HPDE6-E6E7 (cell line): ENCODE measurements around the gene RTF1.

Experiments
- DNase-seq: peaks from one replicate; pipeline ENCODE4 v3.0.0; 2011; ENCODE audit warnings: missing footprints; ENCODE audit errors: extremely low spot score

Gene RTF1

DNA sequence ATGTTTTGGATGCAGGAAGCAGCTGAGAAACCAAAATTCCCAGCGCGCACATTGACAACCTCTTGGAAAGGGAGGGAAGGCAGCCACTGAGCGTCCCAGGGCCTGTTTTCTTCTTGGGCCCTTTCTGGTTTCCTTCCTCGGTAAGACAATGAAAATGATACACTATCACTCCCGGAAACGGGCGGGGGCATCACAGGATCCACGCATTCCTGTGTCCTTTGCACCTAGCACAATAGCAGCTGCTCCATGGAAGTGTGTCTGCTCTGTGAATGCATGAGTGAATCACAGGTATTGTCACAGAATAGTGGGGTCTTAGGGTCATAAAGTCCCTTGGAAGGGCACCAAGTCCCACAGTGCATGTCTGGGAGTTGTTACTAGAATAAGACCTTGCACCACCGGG is 70.5 kb downstream of the RTF1 start:
- DNase-seq = no peak

DNA sequence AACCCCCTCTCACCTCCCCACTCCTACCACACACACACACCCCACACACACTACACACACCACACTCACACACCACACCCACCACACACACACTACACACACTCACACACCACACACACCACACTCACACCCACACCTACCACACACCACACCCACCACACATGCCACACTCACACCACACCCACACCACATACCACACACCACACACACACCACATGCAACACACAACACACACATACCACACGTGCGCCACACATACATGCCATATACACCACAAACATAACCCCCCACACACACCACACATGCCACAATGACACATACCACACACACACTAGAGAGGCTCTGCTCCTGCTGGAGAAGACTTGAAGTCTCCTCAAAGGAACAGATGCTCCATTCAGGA is 70.9 kb downstream of the RTF1 start:
- no peak for DNase-seq

DNA sequence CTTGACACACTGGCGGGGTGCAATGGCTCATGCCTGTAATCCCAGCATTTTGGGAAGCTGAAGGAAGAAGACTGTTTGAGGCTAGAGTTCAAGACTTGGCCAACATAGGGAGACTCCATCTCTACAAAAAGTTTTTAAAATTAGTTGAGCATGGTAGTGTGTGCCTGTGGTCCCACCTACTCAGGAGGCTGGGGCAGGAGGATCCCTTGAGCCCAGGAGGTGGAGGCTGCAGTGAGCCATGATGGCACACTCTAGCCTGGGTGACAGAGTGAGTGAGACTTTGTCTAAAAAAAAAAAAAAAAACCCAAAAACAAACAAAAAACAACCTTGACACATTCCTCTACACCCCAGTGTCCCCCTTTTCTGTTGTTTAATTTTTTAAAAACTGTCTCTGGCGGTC is 72.7 kb downstream of the RTF1 start:
- no peak for DNase-seq

DNA sequence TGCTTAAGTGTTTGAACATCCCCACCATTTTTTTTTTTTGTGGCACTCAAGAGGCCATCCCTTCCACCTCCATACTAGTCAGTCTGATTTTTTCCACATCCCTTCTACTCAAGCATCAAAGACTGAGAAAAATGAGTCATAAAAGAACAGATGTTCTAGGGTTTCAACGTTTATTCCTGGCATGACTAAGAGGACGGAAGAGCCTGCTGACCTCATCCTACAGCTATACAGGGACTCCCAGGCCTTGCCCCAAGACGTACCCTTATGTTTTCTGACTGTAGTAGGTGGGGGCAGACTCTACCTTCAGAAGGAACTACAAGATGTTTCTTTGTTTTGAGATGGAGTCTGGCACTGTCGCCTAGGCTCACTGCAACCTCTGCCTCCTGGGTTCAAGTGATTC is 73.5 kb downstream of the RTF1 start:
- peak; percentile 92 for DNase-seq

DNA sequence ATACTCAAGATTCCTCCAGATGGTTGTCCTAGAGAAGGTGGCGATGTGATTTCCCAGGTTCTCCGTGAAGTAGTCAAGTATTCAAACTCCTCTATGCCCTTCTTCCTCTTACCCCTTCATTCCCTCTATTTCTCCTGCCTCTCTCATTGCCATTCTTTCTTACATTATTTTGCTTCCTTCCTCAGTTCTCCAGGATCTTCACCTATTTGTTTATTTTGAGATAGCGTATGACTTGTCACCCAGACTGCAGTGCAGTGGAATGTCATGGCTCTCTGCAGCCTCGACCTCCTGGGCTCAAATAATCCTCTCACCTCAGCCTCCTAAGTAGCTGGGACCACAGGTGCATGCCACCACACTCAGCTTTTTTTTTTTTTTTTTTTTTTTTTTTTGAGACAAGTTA is 75.0 kb downstream of the RTF1 start:
- DNase-seq = no peak

DNA sequence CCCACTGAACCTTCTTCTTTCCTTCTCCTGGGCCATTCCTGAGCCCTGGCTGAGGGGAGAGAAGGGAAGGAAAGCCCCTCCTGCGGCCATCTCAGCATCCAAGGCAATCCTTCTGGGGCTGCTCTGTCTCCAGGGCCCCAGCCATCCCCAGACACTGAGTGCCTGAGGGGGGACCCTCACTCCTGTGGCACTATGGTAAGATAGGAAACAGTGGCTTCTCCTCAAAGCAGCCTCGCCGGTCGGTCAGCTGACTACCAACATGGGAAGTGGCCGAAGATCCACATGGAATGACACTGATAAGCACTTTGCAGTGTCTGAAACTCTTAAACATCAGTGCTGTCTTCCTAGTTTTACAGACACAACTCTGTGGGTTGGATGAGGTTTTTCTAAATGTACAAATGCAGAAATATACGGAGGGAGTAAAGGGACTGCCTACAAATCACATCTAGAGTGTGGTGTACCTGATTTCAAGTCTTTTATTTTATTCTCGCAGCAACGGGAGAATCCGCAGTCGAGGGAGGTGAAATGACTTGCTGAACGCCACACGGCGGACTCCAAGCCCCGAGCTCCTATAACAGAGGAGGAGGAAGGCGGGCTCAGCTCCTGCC is 75.8 kb downstream of the RTF1 start:
- no peak for DNase-seq

DNA sequence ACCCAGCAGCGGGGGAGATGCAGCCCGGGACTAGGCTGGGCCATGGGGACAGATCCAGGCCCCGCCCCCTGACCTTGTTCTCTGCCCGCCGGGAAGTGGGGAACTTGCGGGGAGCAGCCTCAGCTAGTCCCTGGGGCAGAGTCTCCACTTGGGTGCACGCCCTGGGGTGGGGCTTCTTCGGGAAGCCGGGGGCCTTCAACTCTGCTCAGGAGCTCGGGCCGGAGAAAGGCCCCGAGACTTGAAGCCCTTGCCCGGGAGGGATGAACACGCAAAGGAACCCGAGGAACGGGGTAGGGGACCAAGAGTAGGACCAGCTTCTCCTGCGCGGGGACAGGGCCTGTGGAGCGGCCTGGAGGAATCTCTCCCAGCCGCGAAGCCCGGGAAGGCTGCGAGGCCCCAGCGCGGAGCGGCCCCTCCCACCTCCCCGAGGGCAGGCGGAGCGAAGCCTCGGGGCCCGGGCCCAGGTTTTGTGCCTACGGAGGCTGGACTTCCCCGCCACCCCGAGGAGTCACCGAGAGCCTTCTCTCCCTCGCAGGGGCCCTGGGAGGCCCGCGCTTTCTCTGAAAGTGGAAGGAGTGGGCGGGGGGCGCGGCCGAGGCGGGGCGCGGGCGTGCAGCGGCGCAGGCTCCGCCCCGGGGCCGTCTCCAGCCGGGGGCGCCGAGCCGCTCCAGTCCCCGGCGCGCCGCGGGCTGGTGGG is 76.5 kb downstream of the RTF1 start, which contains the start of gene ITPKA:
ITPKA (plus strand) TSS at position 670 of the 697 bp plus-strand sequence. CDS start 54 bp downstream, outside the sequence.
- peak; percentile 42 for DNase-seq

DNA sequence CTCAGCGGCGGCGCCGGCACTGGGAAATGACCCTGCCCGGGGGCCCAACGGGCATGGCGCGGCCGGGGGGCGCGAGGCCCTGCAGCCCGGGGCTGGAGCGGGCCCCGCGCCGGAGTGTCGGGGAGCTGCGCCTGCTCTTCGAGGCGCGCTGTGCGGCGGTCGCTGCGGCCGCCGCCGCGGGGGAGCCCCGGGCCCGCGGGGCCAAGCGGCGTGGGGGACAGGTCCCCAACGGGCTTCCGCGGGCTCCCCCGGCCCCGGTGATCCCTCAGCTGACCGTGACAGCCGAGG is 77.0 kb downstream of the RTF1 start:
- DNase-seq = no peak

DNA sequence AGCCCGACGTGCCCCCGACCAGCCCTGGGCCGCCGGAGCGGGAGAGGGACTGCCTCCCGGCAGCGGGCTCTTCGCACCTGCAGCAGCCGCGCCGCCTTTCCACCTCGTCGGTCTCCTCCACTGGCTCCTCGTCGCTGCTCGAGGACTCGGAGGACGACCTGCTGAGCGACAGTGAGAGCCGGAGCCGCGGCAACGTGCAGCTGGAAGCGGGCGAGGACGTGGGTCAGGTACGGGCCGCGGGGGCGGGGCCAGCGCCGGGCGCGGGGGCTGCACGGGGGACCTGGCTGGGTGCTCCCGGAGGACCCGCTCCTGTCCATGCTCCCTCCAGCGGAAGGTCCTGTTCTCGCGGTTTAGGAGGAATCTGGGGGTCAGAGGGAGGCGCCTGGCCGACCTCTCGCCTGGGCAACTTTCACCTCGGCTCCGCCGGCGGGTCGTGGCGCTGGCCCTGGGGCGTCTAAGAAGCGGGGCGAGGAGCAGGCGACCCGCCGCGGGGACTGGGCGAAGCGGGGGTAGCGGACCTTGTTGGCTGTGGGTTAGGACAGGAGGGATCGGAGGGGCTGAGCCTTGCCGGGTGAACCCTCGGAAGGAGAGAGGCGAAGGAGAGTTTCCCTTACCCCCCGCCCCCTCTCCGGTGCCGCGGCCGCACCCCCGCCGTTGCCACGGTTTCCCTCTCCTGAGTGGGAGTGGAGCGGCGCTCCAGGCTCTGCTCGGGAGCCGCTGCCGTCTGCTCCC is 77.5 kb downstream of the RTF1 start:
- no peak for DNase-seq

DNA sequence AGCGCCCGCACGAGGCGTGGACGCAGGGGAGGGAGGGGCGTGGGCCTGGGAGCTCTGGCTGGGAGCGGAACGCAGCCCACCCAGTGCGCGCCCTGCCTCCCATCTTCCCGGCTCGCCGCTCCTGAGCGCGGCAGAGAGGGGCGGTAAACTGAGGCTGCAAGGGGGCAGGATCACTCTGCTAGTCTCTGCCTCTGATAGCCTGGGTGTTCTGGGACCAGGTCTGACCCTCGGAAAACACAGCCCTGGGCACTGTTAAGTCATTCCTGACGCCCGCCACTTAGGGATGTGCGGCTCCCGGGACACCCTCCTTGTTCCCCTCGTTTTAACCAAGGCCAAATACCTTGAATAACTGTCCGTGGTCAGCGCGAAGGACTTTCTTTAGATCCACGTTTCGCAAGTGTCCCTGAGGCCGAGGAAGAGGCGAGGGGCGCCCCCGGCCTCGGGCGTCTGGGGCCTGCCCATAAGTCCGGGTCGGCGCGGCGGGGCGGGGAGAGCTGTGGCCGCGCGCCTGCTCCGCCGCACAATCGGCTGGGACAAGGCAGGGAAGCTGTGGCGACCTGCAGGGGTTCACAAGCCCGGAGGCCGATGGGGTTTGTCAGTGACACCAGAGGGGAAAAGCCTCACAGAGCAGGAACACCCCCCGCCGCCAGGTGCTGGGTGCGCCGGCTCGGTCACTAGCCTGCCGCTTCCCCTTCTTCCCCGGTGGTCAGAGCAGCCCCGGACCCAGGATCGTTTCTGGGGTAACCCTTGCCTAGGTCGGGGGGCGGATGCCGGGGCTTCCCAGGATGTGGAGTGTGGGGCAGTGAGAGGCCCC is 78.2 kb downstream of the RTF1 start:
- no peak for DNase-seq

DNA sequence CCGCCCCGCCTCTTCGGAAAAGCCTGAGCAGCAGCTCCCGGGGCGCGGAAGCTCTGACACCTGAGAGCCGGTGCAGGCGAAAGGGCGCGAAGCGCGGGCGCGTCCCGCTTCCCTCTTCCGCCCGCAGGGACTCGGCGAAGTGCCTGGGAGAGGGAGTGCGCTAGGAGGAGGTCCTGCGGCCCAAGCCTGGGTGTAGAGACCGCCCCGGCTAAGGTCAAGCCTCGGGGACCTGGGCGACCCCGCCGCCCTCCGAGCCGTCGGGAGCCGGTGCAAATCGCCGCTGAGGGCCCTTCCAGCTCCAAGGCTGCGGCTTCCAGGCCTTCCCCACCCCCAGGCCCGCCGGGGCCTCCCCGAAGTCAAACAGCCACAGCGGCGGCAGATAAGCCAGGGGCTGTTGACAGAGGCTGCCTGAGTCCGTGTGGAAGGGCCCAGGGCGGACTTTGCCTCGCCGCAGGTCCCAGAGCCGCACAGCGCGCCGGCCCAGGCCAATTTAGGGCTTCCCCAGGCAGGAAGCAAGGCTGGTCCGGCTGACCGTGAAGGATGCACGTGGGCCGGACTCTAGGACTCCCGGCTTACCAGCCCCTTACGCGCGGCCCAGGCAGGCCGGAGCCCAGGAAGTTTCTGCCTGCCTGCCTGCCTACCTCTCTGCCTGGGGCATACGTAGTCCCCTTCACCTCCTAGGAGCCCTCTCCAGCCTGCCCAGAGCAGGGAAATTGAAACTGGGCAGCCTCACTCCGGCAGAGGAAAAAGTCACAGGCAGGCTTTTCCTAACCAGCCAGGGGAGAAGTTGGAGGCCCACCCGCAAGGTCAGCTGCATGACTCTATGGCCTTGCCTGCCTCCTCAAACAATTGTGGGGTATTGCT is 79.1 kb downstream of the RTF1 start:
- no peak for DNase-seq

DNA sequence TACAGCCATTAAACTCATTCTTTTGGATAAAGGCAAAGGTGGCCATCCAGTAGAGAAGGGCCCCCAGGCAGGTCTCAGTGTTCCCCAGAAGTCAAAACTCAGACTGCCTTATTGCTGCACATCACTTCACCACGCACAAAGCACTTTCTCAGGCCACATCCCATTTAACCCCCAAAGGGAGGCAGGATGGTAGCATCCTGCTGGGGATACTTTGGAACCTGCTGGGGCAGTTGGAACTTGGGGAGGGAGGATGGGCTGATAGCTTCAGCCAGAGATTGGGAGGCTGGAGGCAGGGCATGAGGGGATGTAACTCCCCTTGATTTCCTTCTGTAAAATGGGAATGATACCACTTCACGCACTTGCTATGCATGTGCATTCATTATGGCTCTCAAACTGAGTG is 81.8 kb downstream of the RTF1 start:
- DNase-seq = no peak

DNA sequence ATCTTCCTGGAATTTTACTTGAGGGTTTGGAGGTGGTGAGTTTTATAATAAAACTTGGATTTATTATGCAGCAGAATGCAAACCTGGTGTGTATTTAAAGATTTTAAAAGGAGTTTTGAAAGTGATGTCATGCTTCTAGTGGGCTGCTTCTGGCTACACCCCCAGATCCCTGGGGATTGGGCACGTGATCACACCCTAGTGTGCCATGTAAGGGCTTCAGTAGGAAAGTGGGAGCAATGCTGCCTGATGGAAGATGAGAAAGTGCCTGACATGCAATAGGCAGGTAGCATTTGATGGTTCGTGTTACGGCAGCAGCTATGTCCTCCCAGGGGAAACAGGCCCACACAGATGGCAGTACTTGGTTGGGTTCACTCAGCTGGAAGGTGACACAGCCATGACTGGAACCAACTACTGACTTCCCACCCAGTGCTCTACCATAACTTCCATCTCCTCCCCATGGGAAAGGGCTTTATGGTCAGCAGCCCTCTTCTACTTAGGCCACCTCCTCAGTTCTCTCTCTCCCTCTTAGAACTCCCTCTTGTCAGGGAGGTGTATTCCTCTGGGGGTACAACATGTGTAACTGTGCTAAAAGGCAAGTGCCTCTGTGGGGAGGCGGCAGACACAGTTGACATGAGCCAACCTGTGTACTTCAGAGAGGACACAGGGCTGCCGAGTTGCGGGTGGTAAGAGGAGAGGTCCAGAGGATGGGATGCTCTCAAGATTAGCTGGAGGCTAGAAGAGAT is 82.4 kb downstream of the RTF1 start:
- DNase-seq = no peak

DNA sequence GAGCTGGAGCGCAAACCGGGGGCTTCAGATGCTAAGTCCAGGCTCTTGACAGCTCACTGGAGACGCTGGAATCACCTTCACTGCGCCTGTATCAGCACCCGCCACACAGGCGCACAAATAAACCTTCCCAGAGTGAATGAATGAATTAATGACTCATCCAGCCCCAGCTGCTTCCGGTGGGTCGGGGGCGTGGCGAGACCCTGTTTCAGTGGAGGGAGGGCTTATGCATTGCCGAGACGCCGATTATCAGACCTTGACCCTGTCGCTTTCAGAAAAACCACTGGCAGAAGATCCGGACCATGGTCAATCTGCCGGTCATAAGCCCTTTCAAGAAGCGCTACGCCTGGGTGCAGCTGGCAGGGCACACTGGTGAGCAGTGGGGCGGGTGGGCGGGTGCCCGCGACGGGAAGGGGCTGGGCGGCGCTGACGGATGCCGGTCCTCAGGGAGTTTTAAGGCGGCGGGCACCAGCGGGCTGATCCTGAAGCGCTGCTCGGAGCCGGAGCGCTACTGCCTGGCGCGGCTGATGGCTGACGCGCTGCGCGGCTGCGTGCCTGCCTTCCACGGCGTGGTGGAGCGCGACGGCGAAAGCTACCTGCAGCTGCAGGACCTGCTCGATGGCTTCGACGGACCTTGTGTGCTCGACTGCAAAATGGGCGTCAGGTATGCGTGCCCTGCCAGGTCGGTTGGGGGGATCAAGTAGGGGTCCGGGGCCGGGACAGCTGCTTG is 84.5 kb downstream of the RTF1 start:
- no peak for DNase-seq

DNA sequence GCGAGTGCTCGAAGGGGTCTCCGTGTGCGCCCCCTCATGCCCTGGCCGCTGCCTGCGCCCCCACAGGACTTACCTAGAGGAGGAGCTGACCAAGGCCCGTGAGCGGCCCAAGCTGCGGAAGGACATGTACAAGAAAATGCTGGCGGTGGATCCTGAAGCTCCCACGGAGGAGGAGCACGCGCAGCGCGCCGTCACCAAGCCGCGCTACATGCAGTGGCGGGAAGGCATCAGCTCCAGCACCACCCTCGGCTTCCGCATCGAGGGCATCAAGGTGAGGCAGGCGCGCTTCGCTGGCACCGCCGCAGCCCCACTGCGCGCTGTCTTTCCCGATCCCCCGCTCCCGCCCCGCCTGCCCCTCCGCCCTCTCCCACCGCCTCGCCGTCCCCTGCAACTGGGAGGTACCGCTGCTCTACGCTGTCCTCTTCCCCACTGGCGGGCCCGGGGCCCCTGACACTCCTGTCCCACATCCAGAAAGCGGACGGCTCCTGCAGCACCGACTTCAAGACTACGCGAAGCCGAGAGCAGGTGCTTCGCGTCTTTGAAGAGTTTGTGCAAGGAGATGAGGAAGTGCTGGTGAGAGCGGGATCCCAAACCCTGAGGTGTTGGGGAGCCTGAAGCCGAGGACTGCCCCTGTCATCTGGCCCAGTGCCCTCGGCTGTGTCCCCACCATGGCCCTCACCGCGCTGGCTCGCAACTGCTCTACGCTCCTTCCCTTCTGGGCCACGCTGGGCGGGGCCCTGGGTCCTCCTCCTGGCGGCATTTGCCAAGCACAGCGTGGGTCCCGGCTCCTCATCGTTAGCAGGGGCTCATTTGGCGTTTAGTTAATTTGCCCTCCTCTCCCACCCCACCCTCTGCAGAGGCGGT is 85.3 kb downstream of the RTF1 start:
- DNase-seq = no peak

DNA sequence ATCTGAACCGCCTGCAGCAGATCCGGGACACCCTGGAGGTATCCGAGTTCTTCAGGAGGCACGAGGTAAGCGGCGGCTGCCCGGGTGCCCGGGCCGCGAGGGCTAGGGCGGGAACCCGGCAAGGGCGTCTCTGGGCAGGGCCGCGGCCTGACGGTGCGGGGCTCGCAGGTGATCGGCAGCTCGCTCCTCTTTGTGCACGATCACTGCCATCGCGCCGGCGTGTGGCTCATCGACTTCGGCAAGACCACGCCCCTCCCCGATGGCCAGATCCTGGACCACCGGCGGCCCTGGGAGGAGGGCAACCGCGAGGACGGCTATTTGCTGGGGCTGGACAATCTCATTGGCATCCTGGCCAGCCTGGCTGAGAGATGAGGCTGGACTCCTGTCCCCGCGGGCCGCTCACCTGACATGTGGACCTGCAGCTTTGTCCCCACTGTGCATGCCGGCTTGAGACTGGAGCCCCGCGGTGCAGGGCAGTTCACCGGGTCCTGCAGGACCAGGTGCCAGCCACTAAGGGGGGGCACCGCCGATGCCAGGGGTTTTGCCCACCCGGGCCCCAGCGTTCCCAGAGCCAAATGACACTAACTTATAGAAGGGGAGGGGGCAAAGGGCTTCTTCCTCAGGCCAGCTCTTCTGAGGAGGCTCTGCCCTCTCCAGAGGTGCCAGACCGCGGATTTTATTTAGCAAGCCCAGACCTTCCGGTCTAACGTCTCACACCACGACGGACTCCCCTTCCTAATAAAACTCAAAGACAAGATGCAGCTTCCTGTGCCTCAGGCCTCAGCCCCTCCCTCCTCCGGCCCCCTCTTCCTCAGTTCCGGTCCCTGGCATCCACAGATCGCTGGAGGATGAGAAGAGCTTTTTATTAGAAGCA is 86.1 kb downstream of the RTF1 start:
- DNase-seq = no peak

DNA sequence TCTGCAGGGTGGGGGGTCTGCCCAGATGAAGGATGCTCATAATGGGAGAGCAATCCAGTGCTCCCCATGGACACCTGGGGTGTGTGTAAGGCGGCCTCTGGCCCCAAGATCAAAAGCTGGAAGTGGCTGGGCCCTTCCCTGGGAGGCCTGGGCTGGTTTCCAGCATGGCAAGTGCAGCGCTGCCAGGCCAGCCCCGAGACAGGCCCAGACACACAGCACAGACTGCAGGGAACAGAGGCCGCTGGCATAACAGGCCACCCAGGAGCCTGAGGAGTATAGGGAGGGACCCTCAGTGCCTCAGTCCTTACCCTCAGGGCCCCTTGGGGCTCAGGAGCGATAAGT is 86.7 kb downstream of the RTF1 start:
- no peak for DNase-seq
